OCI-LY3 (cell line): ENCODE data around the gene CASQ2.
A peak's percentile ranks its signal among the peaks of the same experiment; 100 is the strongest.

Source experiments
- H2AFZ ChIP-seq: fragments of 200-600, 300-600 bp; shearing (Covaris generic); 2 replicates; pipeline ENCODE4 v1.6.0; 2014; ENCODE audit warnings: antibody characterized with exemption, low read depth, low read length
- H3K27ac ChIP-seq: fragments of 200-600, 300-600 bp; sonication (generic); 2 replicates; pipeline ENCODE4 v1.5.1; 2014; ENCODE audit warnings: mild to moderate bottlenecking, low read length, moderate library complexity, mixed read lengths
- H3K27me3 ChIP-seq: fragments of 200-600, 300-600 bp; sonication (generic); 2 replicates; pipeline ENCODE4 v1.6.1; 2014; ENCODE audit warnings: low read depth, low read length, mixed read lengths
- H3K36me3 ChIP-seq: fragments of 200-600, 300-600 bp; sonication (generic); replicated peaks from 2 replicates; pipeline ENCODE3; 2014; ENCODE audit warnings: low read depth, low read length, mixed read lengths
- H3K4me1 ChIP-seq: fragments of 300-600, 200-600 bp; sonication (generic); 2 replicates; pipeline ENCODE4 v1.6.1; 2014; ENCODE audit warnings: low read length, mixed read lengths
- H3K4me2 ChIP-seq: fragments of 200-600, 300-600 bp; sonication (generic); 2 replicates; pipeline ENCODE4 v1.6.1; 2014; ENCODE audit warnings: low read length, mixed read lengths
- H3K4me3 ChIP-seq: fragments of 300-600, 200-600 bp; sonication (generic); 2 replicates; pipeline ENCODE4 v1.5.1; 2014; ENCODE audit warnings: antibody characterized with exemption, mild to moderate bottlenecking, low read length, moderate library complexity
- H3K79me2 ChIP-seq: fragments of 300-600, 200-600 bp; shearing (Covaris generic); 2 replicates; pipeline ENCODE4 v1.6.1; 2014; ENCODE audit warnings: mild to moderate bottlenecking, low read length, mixed read lengths
- H3K9ac ChIP-seq: fragments of 300-600, 200-600 bp; shearing (Covaris generic); 2 replicates; pipeline ENCODE4 v1.6.0; 2014; ENCODE audit warnings: mild to moderate bottlenecking, low read length, moderate library complexity
- H3K9me3 ChIP-seq: fragments of 200-600, 300-600 bp; shearing (Covaris generic); 2 replicates; pipeline ENCODE4 v1.6.1; 2014; ENCODE audit warnings: low read length, mixed read lengths; ENCODE audit not compliant: insufficient read depth
- H4K20me1 ChIP-seq: fragments of 200-600, 300-600 bp; sonication (generic); 2 replicates; pipeline ENCODE4 v1.6.1; 2016; ENCODE audit warnings: low read length, mixed read lengths; ENCODE audit not compliant: insufficient read depth
- EZH2phosphoT487 ChIP-seq: fragments of 200-600 bp; shearing (Covaris generic); IDR thresholded peaks from 2 replicates; pipeline ENCODE4 v1.6.1; 2018; ENCODE audit warnings: antibody characterized with exemption, mixed run types, low read depth
- TF ChIP-seq, protein P1 (sequence below): fragments of 200-600, 300-600 bp; sonication (generic); IDR thresholded peaks from 2 replicates; pipeline ENCODE4 v1.5.1; 2014; ENCODE audit warnings: antibody characterized with exemption, low read length, low read depth

CASQ2 gene

DNA sequence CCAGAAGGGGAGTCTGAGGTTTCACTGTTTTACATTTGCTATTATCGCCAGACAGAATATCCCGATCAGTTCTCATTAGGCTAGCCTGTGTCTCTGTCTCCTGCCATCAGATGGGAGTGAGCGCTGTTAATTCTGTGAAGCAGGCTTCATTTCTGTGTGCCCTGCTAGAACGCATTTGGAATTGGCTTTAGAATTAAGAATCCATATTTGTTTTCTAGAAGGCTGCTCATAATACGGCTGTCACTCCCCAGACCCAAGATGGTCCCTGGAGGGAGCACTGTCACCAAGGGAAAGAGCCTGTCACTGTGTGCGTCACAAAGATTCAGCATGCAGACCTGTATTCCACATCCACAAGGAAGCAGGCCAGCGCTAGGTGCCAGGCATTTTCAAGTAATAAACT is 49.2 kb downstream of the CASQ2 start:
- Histone ChIP-seq H3K27me3 (no peaks in the 10 kb centered on the region), H2AFZ (no peak overlapping the region), H3K27ac (no peak overlapping the region), H3K9me3 (no peaks in the 10 kb centered on the region), H3K4me3 (no peak overlapping the region), H3K36me3 (no peaks in the 10 kb centered on the region), H4K20me1 (no peaks in the 10 kb centered on the region), H3K79me2 (no peaks in the 10 kb centered on the region), H3K4me2 (no peak overlapping the region), H3K4me1 (no peaks in the 10 kb centered on the region), H3K9ac (no peak overlapping the region)
- TF ChIP-seq, protein P1, sequence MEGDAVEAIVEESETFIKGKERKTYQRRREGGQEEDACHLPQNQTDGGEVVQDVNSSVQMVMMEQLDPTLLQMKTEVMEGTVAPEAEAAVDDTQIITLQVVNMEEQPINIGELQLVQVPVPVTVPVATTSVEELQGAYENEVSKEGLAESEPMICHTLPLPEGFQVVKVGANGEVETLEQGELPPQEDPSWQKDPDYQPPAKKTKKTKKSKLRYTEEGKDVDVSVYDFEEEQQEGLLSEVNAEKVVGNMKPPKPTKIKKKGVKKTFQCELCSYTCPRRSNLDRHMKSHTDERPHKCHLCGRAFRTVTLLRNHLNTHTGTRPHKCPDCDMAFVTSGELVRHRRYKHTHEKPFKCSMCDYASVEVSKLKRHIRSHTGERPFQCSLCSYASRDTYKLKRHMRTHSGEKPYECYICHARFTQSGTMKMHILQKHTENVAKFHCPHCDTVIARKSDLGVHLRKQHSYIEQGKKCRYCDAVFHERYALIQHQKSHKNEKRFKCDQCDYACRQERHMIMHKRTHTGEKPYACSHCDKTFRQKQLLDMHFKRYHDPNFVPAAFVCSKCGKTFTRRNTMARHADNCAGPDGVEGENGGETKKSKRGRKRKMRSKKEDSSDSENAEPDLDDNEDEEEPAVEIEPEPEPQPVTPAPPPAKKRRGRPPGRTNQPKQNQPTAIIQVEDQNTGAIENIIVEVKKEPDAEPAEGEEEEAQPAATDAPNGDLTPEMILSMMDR, result no peak
- no peak for TF ChIP-seq EZH2phosphoT487

DNA sequence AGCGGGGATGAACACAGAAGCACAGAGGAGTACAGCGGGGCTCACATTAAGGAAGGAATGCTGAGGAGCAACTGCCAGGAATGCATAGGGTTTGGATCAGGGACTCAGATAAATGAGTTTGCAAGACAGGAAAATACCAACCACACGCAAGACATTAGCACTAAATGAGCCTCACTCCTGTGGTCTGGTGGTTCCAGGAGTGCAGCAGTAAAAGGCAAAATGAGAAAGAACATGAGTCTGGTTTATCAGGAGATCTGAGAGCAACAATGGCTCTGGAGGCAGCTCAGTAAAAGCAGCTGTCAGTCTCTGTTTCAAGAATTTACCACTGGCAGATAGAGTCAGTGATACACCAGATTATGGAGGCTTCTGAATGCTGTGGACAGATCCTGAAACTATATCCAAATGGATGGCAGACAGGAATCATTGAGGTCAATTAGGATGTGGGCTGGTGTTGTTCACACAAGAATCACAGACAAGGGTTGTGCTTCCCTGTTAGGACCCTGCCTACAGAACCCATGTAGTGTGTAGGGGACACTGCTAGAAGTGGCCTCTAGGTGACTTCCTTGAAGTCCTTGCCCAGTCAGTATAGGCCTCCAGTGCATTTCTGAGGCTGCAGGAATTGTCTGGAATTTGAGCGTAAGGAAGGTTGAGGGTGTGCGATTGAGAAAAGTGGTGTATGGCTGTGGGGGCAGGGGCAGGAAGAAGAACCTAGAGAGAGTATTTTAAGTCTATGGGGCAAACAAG is 50.3 kb downstream of the CASQ2 start:
- TF ChIP-seq, protein P1, result no peak
- TF ChIP-seq EZH2phosphoT487, result no peak
- H3K9ac ChIP-seq, result no peak overlapping the region
- no peaks in the 10 kb centered on the region for H3K9me3 ChIP-seq
- H3K4me2 ChIP-seq, result no peak overlapping the region
- H3K4me1 ChIP-seq, result no peaks in the 10 kb centered on the region
- no peak overlapping the region for H3K27ac ChIP-seq
- H4K20me1 ChIP-seq, result no peaks in the 10 kb centered on the region
- H3K36me3 ChIP-seq, result no peaks in the 10 kb centered on the region
- no peak overlapping the region for H2AFZ ChIP-seq
- no peaks in the 10 kb centered on the region for H3K27me3 ChIP-seq
- no peaks in the 10 kb centered on the region for H3K79me2 ChIP-seq
- H3K4me3 ChIP-seq, result no peak overlapping the region

DNA sequence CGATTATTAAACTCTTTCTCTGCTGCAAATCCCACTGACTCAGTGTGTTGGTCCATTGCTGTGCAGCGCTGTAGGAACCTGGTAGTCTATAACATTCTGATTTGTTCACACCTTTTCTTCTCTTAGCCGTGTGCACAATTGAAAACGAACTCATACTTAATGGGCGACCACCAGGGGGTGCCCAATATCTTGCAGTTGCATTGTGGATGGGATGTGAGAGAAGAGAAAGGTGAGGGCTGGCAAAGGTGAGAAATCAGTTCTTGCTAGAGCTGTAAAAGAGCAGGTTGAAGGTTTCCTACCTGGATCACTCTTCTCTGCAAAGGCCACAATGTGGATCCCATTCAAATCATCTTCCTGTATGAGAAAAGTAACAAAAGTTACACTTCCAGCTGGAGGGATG is 51.0 kb downstream of the CASQ2 start:
- H3K4me3 ChIP-seq, result no peak overlapping the region
- H3K36me3 ChIP-seq, result no peaks in the 10 kb centered on the region
- no peaks in the 10 kb centered on the region for H4K20me1 ChIP-seq
- no peak overlapping the region for H3K9ac ChIP-seq
- H3K27ac ChIP-seq, result no peak overlapping the region
- H3K4me1 ChIP-seq, result no peaks in the 10 kb centered on the region
- no peak for TF ChIP-seq EZH2phosphoT487
- TF ChIP-seq, protein P1, result peak; percentile 54
- no peaks in the 10 kb centered on the region for H3K9me3 ChIP-seq
- H3K4me2 ChIP-seq, result no peak overlapping the region
- H3K79me2 ChIP-seq, result no peaks in the 10 kb centered on the region
- H3K27me3 ChIP-seq, result no peaks in the 10 kb centered on the region
- H2AFZ ChIP-seq, result no peak overlapping the region

DNA sequence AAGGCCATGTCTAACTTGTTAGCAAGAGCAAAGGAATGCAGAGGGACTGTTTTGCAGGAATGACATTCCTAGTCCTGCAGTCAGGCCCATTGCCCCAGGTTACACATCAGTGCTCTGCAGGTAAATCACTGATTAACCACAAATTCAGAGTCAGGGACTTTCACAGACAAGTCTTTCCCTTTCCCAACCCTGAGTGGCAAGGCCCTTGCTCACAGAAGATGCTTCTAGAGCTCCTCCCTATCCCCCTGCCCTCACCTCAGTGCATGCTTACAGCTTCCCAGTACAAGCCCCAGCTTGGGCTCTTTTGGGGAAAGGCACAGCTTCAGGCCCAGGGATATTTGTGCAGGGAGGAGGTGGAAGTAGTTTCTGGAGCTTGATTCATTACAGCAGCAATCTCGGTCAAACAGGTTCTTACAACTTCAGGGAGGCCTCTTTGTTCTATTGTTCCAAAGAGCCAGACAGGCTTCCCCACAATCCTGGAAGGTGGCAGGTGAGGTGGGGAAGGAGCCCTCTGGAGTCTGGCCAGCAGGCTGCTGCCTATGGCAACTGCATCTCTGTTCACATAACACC is 53.9 kb downstream of the CASQ2 start:
- Histone ChIP-seq H4K20me1 (no peaks in the 10 kb centered on the region), H3K9me3 (no peaks in the 10 kb centered on the region), H3K27ac (no peak overlapping the region), H3K79me2 (no peaks in the 10 kb centered on the region), H3K36me3 (no peaks in the 10 kb centered on the region), H3K4me1 (no peaks in the 10 kb centered on the region), H3K4me3 (no peak overlapping the region), H2AFZ (no peak overlapping the region), H3K9ac (no peak overlapping the region), H3K27me3 (peaks cover 7% of the 10 kb centered on the region), H3K4me2 (no peak overlapping the region)
- TF ChIP-seq, protein P1, result no peak
- TF ChIP-seq EZH2phosphoT487, result no peak
